ENCODE results near the gene PTPRN2.

DNA sequence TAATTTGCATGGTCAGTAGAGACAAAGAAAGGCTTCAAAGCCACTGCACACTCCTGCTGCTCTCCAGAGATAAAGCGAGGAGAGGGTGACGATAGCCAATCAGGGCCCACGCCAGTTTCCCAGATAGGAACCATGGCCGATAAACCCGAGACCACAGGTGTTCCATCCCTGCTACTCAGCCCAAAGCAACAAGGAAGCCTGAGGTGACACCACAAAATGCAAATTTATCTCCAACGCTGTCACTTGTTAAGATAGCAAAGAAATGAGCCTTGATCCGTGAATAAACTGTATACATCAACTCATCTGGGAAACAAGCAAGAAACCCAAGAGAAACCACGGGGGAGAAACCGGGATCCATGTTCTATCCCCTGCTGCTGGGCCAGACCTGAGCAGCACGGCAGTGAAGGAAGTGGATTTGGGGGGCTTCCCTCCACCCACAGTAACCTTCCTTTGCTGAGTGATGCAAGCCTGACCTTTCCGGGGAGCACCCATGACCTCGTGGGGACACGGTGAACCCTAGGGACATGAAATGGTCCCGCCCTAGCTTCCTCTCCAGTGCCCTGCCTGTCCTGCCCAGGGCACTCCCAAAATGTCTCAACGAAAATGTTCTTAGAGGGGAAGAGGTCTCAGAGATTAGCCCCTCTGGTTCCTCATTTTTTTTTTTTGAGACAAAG is 164.6 kb downstream of the PTPRN2 start:
- TF ChIP-seq, protein P1, sequence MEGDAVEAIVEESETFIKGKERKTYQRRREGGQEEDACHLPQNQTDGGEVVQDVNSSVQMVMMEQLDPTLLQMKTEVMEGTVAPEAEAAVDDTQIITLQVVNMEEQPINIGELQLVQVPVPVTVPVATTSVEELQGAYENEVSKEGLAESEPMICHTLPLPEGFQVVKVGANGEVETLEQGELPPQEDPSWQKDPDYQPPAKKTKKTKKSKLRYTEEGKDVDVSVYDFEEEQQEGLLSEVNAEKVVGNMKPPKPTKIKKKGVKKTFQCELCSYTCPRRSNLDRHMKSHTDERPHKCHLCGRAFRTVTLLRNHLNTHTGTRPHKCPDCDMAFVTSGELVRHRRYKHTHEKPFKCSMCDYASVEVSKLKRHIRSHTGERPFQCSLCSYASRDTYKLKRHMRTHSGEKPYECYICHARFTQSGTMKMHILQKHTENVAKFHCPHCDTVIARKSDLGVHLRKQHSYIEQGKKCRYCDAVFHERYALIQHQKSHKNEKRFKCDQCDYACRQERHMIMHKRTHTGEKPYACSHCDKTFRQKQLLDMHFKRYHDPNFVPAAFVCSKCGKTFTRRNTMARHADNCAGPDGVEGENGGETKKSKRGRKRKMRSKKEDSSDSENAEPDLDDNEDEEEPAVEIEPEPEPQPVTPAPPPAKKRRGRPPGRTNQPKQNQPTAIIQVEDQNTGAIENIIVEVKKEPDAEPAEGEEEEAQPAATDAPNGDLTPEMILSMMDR (IDR thresholded peaks at IDR 0.05) = no peak
- no peak for TF ChIP-seq POLR2A (IDR thresholded peaks at IDR 0.05)
